C4-2B (cell line): Measurements from ENCODE around the gene NPTX2.

ENCODE experiments used
- CTCF ChIP-seq: fragments of 450-650 bp; conservative IDR thresholded peaks from 2 replicates; pipeline ENCODE4 v1.5.1; 2017; ENCODE audit warnings: mild to moderate bottlenecking
- ZFX ChIP-seq: fragments of 450-650 bp; IDR thresholded peaks from 2 replicates; pipeline ENCODE4 v1.6.1; 2017

GRCh38 chr7:98657736-98658135, 40.7 kb downstream of the NPTX2 start:
- no peak for TF ChIP-seq CTCF
- no peak for TF ChIP-seq ZFX
